GM12878 (cell line): Measurements from ENCODE around the gene CARD11. TPM values are rescaled to one million over a fixed set of nuclear protein-coding genes. Genes with fewer than 3 reads are reported as not detected.

Source experiments
- ATAC-seq: fragments of 200-7000 bp; cut with Tn5 transposase; 3 replicates; pipeline ENCODE4 v1.9.1; 2020; ENCODE audit warnings: mild to moderate bottlenecking, moderate library complexity
- BruUV-seq: library from RNA; stranded (reverse); fragments of 400-500 nt; replicated peaks from 2 replicates; lab custom pipeline; 2021; lab: Mats Ljungman, UMichigan
- CTCF ChIA-PET: fragments of 300-600 bp; sonication (Branson Sonifier 250); formaldehyde crosslinking; extraction: SDS; loops from one replicate; lab custom pipeline; 2021; ENCODE audit warnings: inconsistent platforms; lab: Yijun Ruan, JAX
- POLR2A ChIA-PET: fragments of 350-600 bp; formaldehyde crosslinking; extraction: SDS; loops from one replicate; lab custom pipeline; 2021; ENCODE audit warnings: inconsistent platforms; lab: Charles Lee
- RAD21 ChIA-PET: fragments of 300-600 bp; sonication (Branson Sonifier 250); formaldehyde crosslinking; loops from one replicate; lab custom pipeline; 2023; ENCODE audit warnings: antibody characterized with exemption; ENCODE audit not compliant: unreplicated experiment; lab: Charles Lee
- SMC1A ChIA-PET: fragments of 300-600 bp; sonication (Branson Sonifier 250); formaldehyde crosslinking; loops from one replicate; lab custom pipeline; 2023; ENCODE audit not compliant: unreplicated experiment, uncharacterized antibody; lab: Charles Lee
- DNase-seq: peaks from one replicate; pipeline ENCODE4 v3.0.0-alpha.2; 2011; ENCODE audit warnings: low read depth, low spot score
- FAIRE-seq: peaks from 3 replicates; lab custom pipeline; 2011; peaks lifted over from hg19 to GRCh38; lab: Jason Lieb, UNC
- H2AFZ ChIP-seq: 2 replicates; pipeline ENCODE4 v1.6.0; 2011; ENCODE audit warnings: low read depth, low read length, control low read depth; ENCODE audit not compliant: control insufficient read depth
- H3K27ac ChIP-seq: 2 replicates; pipeline ENCODE4 v1.5.1; 2011; ENCODE audit warnings: control low read depth; ENCODE audit not compliant: control insufficient read depth, insufficient read depth
- H3K27me3 ChIP-seq, 2 experiments: replicated peaks in 1 of 2; 2 replicates each; pipeline versions ENCODE4 v1.6.0 to v1.6.1; 2011; ENCODE audit warnings: low read length in 1 of 2; ENCODE audit not compliant: control insufficient read depth in 2 of 2, insufficient read depth in 2 of 2
- H3K36me3 ChIP-seq, 2 experiments: 2 replicates each; pipeline ENCODE4 v1.5.1; 2011; ENCODE audit warnings: low read length in 1 of 2; ENCODE audit not compliant: control insufficient read depth in 2 of 2, insufficient read depth in 2 of 2
- H3K4me1 ChIP-seq: 2 replicates; pipeline ENCODE4 v1.6.1; 2011; ENCODE audit warnings: mild to moderate bottlenecking, low read length, moderate library complexity, mixed read lengths; ENCODE audit not compliant: control insufficient read depth, insufficient read depth
- H3K4me2 ChIP-seq: 2 replicates; pipeline ENCODE4 v1.6.0; 2011; ENCODE audit warnings: control low read depth; ENCODE audit not compliant: control insufficient read depth, insufficient read depth
- H3K4me3 ChIP-seq: fragments of 200-600 bp; sonication (generic); 2 replicates; pipeline ENCODE4 v1.5.1; 2016
- H3K79me2 ChIP-seq: 2 replicates; pipeline ENCODE4 v1.6.0; 2011; ENCODE audit warnings: low read length; ENCODE audit not compliant: control insufficient read depth, insufficient read depth
- H3K9ac ChIP-seq: 2 replicates; pipeline ENCODE4 v1.8.0; 2011; ENCODE audit warnings: low read length, control low read depth, mixed read lengths; ENCODE audit not compliant: control insufficient read depth, insufficient read depth
- H3K9me3 ChIP-seq: replicated peaks from 3 replicates; pipeline ENCODE4 v1.5.1; 2011; ENCODE audit warnings: mild to moderate bottlenecking, low read length; ENCODE audit not compliant: control insufficient read depth, insufficient read depth
- H4K20me1 ChIP-seq: 2 replicates; pipeline ENCODE4 v1.6.0; 2011; ENCODE audit not compliant: control insufficient read depth, insufficient read depth
- MYC ChIP-seq: IDR thresholded peaks from 2 replicates; pipeline ENCODE4 v1.6.1; 2011; ENCODE audit warnings: mild to moderate bottlenecking, low read length, moderate library complexity, inconsistent platforms; ENCODE audit not compliant: insufficient read depth, insufficient replicate concordance, insufficient read length, severe bottlenecking
- RAD51 ChIP-seq: fragments of 450-650 bp; IDR thresholded peaks from 2 replicates; pipeline ENCODE4 v1.6.1; 2016; ENCODE audit warnings: moderate library complexity, mild to moderate bottlenecking, inconsistent platforms
- SKIL ChIP-seq: fragments of 450-650 bp; IDR thresholded peaks from 2 replicates; pipeline ENCODE4 v1.6.1; 2017; ENCODE audit warnings: mild to moderate bottlenecking, low read depth, inconsistent platforms; ENCODE audit not compliant: poor library complexity, severe bottlenecking
- SMARCA5 ChIP-seq: fragments of 450-650 bp; IDR thresholded peaks from 2 replicates; pipeline ENCODE4 v1.6.1; 2017; ENCODE audit warnings: mild to moderate bottlenecking
- TCF3 ChIP-seq: IDR thresholded peaks from 2 replicates; pipeline ENCODE4 v1.6.1; 2012; ENCODE audit warnings: low read depth, mild to moderate bottlenecking, low read length, borderline replicate concordance; ENCODE audit not compliant: insufficient read depth
- ZNF622 ChIP-seq: fragments of 450-650 bp; IDR thresholded peaks from 2 replicates; pipeline ENCODE4 v1.6.1; 2017; ENCODE audit warnings: mild to moderate bottlenecking, inconsistent platforms
- WGBS: methylation state at CpG from one replicate; pipeline ENCODE4 v1.1.6; 2016; ENCODE audit warnings: low lambda C conversion rate; ENCODE audit not compliant: insufficient replicate concordance, insufficient coverage; ENCODE audit errors: missing lambda C conversion rate; 5-methylcytosine and 5-hydroxymethylcytosine counted together
- in situ Hi-C: fragments of 300-500 bp; cut with MboI; formaldehyde crosslinking; loops from 9 replicates; pipeline ENCODE4 v1.14.3; 2018; ENCODE audit warnings: mixed read lengths
- intact Hi-C: fragments of 100-400 bp; cut with micrococcal nuclease; formaldehyde crosslinking; loops from one replicate; pipeline ENCODE4 v1.14.2; 2022; ENCODE audit not compliant: unreplicated experiment
- polyA plus RNA-seq, 11 experiments: library from polyadenylated mRNA; depleted of rRNA in 4 of 11; unstranded in 6 of 11; stranded (reverse) in 5 of 11; fragments of >200 nt; fragmentation: Nextera tagmentation in 4 of 11; fragmentation: Illumina TruSeq in 1 of 11; extraction: Ambion mirVana in 4 of 11; extraction: Trizol in 1 of 11; gene quantifications; 1 replicate in 1 of 11; 2 replicates in 10 of 11; pipeline versions ENCODE4 v1.2.1 to v1.2.3, GENCODE V29; 2011 to 2016; ENCODE audit warnings: inconsistent platforms in 2 of 11, missing spikeins in 2 of 11, low read depth in 1 of 11
- total RNA-seq, 4 experiments: library from RNA; depleted of rRNA in 3 of 4; stranded (reverse); fragments of >200 nt in 3 of 4; fragmentation: Illumina TruSeq in 1 of 4; extraction: Trizol in 1 of 4; gene quantifications; 2 replicates each; pipeline versions ENCODE4 v1.2.1 to v1.2.3, GENCODE V29; 2013 to 2021

CARD11 gene
- total and polyA plus RNA-seq, 10 of the 15 experiments (the other 5 are each of a cell fraction or from before 2014, with no cell fraction given) = 0.27 to 72.0 (median 28.4) TPM

DNA sequence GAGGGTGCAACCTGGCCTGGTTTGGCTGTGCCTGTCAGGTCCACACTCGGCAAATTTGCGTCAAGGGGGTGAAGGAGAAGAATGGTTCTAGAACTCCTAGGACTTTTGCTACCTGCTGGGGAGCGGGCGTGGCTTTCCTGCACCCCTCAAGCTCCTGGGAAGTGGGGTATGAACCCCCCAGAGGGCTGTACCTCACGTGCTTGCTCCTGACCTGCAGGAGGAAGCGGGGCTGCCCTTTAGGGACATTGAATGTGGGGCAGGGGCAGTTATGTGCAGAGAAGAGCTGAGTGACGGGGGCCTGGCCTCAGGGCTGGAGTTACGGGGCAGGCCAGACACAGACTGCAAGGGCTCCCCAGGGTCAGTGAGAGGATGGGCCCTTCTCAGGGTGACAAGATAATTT lies 138.2 kb downstream of the CARD11 start:
- Histone ChIP-seq H3K4me3 (no peak overlapping the region), H3K36me3 (peaks cover 3 to 4% of the 10 kb centered on the region in 2 experiments; a peak in 3 of 4 replicates), H3K9ac (no peak overlapping the region), H3K4me1 (peaks cover 19% of the 10 kb centered on the region), H3K4me2 (no peak overlapping the region), H4K20me1 (no peaks in the 10 kb centered on the region), H3K27me3 (no peaks in the 10 kb centered on the region), H2AFZ (no peak overlapping the region), H3K27ac (no peak overlapping the region), H3K9me3 (no peaks in the 10 kb centered on the region; the same call in 2 of the 3 replicates), H3K79me2 (no peaks in the 10 kb centered on the region)
- FAIRE-seq (no peak), ATAC-seq (no peak), DNase-seq (no peak)
- RAD21 ChIA-PET = no interaction called here
- 94% methylated on average over 8 of the region's 8 CpGs for WGBS
- no TSS peak for BruUV-seq
- SMC1A ChIA-PET = no interaction called here
- in situ Hi-C loops = no loop called here
- TF ChIP-seq ZNF622 (no peak), TCF3 (no peak), MYC (no peak), RAD51 (no peak), SKIL (no peak), SMARCA5 (no peak)
- POLR2A ChIA-PET = no interaction called here
- intact Hi-C loops = no loop called here
- CTCF ChIA-PET = no interaction called here
